Measurements from ENCODE around the gene SUN2. TPM values are rescaled to one million over a fixed set of nuclear protein-coding genes. Genes with fewer than 3 reads are reported as not detected.

SUN2 gene
- total RNA-seq, 1 experiment from 2014 or later, result 55.5 TPM

- Histone ChIP-seq H3K79me2 (ENCODE audit: low read length) (peaks cover 72% of the 10 kb centered on the region), H4K20me1 (ENCODE audit: low read length) (peaks cover 51% of the 10 kb centered on the region), H3K27ac (ENCODE audit: low read length) (peak overlapping the region; percentile 34), H2AFZ (ENCODE audit: low read length) (no peak overlapping the region), H3K4me3 (ENCODE audit: low read length) (peak overlapping the region; percentile 95), H3K36me3 (ENCODE audit: low read depth, low read length) (0 out of 2 replicates have a peak, but pooled peaks cover 3% of the 10 kb centered on the region), H3F3A (ENCODE audit: low read length, unreplicated experiment) (no peaks in the 10 kb centered on the region), H3K9me2 (replicated peaks; ENCODE audit: low read length) (no peaks in the 10 kb centered on the region), H3K4me1 (ENCODE audit: insufficient read depth, low read length) (peaks cover 36% of the 10 kb centered on the region), H3K9ac (ENCODE audit: low read length) (no peak overlapping the region), H3K27me3 (ENCODE audit: low read length) (no peaks in the 10 kb centered on the region), H3K4me2 (ENCODE audit: low read length) (peak overlapping the region; percentile 94), H3K9me3 (ENCODE audit: low read length) (no peaks in the 10 kb centered on the region)
- TF ChIP-seq EZH2phosphoT487 (IDR thresholded peaks at IDR 0.05; ENCODE audit: borderline replicate concordance, low read length) (no peak), EZH2 (IDR thresholded peaks at IDR 0.05; ENCODE audit: low read length, unreplicated experiment) (no peak)
- TF ChIP-seq, protein P1, sequence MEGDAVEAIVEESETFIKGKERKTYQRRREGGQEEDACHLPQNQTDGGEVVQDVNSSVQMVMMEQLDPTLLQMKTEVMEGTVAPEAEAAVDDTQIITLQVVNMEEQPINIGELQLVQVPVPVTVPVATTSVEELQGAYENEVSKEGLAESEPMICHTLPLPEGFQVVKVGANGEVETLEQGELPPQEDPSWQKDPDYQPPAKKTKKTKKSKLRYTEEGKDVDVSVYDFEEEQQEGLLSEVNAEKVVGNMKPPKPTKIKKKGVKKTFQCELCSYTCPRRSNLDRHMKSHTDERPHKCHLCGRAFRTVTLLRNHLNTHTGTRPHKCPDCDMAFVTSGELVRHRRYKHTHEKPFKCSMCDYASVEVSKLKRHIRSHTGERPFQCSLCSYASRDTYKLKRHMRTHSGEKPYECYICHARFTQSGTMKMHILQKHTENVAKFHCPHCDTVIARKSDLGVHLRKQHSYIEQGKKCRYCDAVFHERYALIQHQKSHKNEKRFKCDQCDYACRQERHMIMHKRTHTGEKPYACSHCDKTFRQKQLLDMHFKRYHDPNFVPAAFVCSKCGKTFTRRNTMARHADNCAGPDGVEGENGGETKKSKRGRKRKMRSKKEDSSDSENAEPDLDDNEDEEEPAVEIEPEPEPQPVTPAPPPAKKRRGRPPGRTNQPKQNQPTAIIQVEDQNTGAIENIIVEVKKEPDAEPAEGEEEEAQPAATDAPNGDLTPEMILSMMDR (conservative IDR thresholded peaks at IDR 0.05; ENCODE audit: low read depth, low read length), result no peak
- ATAC-seq, result no peak
- DNase-seq, result no peak
- BruUV-seq (replicated peaks), result no TSS peak
- intact Hi-C loops (cut with micrococcal nuclease), result no loop called here
- ChIA-PET CTCF (no interaction called here), POLR2A (ENCODE audit: unreplicated experiment) (no interaction called here)
These were observed 47.8 kb downstream of the SUN2 start for GRCh38 chr22:38707984-38708383.

GRCh38 chr22:38707346-38707745 lies 48.5 kb downstream of the SUN2 start:
- Histone ChIP-seq H3K9ac (ENCODE audit: low read length) (peak overlapping the region; percentile 93), H4K20me1 (ENCODE audit: low read length) (peaks cover 46% of the 10 kb centered on the region), H3K9me3 (ENCODE audit: low read length) (no peaks in the 10 kb centered on the region), H3K27me3 (ENCODE audit: low read length) (no peaks in the 10 kb centered on the region), H3K4me1 (ENCODE audit: insufficient read depth, low read length) (peaks cover 36% of the 10 kb centered on the region), H3K36me3 (ENCODE audit: low read depth, low read length) (0 out of 2 replicates have a peak, but pooled peaks cover 3% of the 10 kb centered on the region), H3F3A (ENCODE audit: low read length, unreplicated experiment) (no peaks in the 10 kb centered on the region), H3K4me3 (ENCODE audit: low read length) (peak overlapping the region; percentile 95), H2AFZ (ENCODE audit: low read length) (no peak overlapping the region), H3K4me2 (ENCODE audit: low read length) (peak overlapping the region; percentile 94), H3K27ac (ENCODE audit: low read length) (peak overlapping the region; percentile 67), H3K9me2 (replicated peaks; ENCODE audit: low read length) (no peaks in the 10 kb centered on the region), H3K79me2 (ENCODE audit: low read length) (peaks cover 66% of the 10 kb centered on the region)
- ChIA-PET CTCF (interaction anchor here (0.6 kb wide), 1 partner anchor 11 kb away, joined by 3 read pairs; no protein-coding TSS in a partner anchor), POLR2A (ENCODE audit: unreplicated experiment) (no interaction called here)
- intact Hi-C loops (cut with micrococcal nuclease), result no loop called here
- ATAC-seq, result peak; percentile 29
- DNase-seq, result peak; percentile 82
- TF ChIP-seq EZH2 (IDR thresholded peaks at IDR 0.05; ENCODE audit: low read length, unreplicated experiment), result no peak
- TF ChIP-seq, protein P1 (conservative IDR thresholded peaks at IDR 0.05; ENCODE audit: low read depth, low read length), result no peak
- BruUV-seq (replicated peaks), result TSS peak; percentile 52

GRCh38 chr22:38706901-38707195 lies 49.0 kb downstream of the SUN2 start:
- intact Hi-C loops (cut with micrococcal nuclease), result no loop called here
- 0 out of 2 replicates have a peak, but pooled peaks cover 3% of the 10 kb centered on the region for H3K36me3 ChIP-seq (ENCODE audit: low read depth, low read length)
- H3K27ac ChIP-seq (ENCODE audit: low read length), result peak overlapping the region; percentile 67
- ChIA-PET CTCF (interaction anchor here (0.6 kb wide), 1 partner anchor 12 kb away, joined by 3 read pairs; no protein-coding TSS in a partner anchor), POLR2A (ENCODE audit: unreplicated experiment) (no interaction called here)
- BruUV-seq (replicated peaks), result no TSS peak
- H3K4me1 ChIP-seq (ENCODE audit: insufficient read depth, low read length), result peaks cover 37% of the 10 kb centered on the region
- DNase-seq, result peak; percentile 7
- no peaks in the 10 kb centered on the region for H3F3A ChIP-seq (ENCODE audit: low read length, unreplicated experiment)
- H4K20me1 ChIP-seq (ENCODE audit: low read length), result peaks cover 41% of the 10 kb centered on the region
- H3K9me2 ChIP-seq (replicated peaks; ENCODE audit: low read length), result no peaks in the 10 kb centered on the region
- H3K79me2 ChIP-seq (ENCODE audit: low read length), result peaks cover 61% of the 10 kb centered on the region
- no peak overlapping the region for H2AFZ ChIP-seq (ENCODE audit: low read length)
- peak overlapping the region; percentile 95 for H3K4me3 ChIP-seq (ENCODE audit: low read length)
- H3K4me2 ChIP-seq (ENCODE audit: low read length), result peak overlapping the region; percentile 94
- no peak for ATAC-seq
- H3K9ac ChIP-seq (ENCODE audit: low read length), result peak overlapping the region; percentile 93
- no peaks in the 10 kb centered on the region for H3K9me3 ChIP-seq (ENCODE audit: low read length)
- TF ChIP-seq EZH2 (IDR thresholded peaks at IDR 0.05; ENCODE audit: low read length, unreplicated experiment) (no peak), EZH2phosphoT487 (IDR thresholded peaks at IDR 0.05; ENCODE audit: borderline replicate concordance, low read length) (no peak)
- TF ChIP-seq, protein P1 (conservative IDR thresholded peaks at IDR 0.05; ENCODE audit: low read depth, low read length), result no peak
- H3K27me3 ChIP-seq (ENCODE audit: low read length), result no peaks in the 10 kb centered on the region

Measured in PC-3 (cell line).